Endothelial cell of umbilical vein (primary cell): ENCODE results near the gene ATXN1. TPM values are rescaled to one million over a fixed set of nuclear protein-coding genes. Genes with fewer than 3 reads are reported as not detected.

Source experiments
- BruUV-seq: library from RNA; stranded (reverse); fragments of 400-500 nt; replicated peaks from 2 replicates; lab custom pipeline; 2021; lab: Mats Ljungman, UMichigan
- CTCF ChIA-PET: fragments of 300-600, 350-600 bp; sonication (Branson Sonifier 250); formaldehyde crosslinking; loops from one replicate; lab custom pipeline; 2021; ENCODE audit warnings: antibody characterized with exemption, inconsistent platforms; lab: Charles Lee
- POLR2A ChIA-PET: fragments of 300-600, 350-600 bp; sonication (Branson Sonifier 250); formaldehyde crosslinking; loops from one replicate; lab custom pipeline; 2021; ENCODE audit warnings: antibody characterized with exemption, inconsistent platforms; lab: Charles Lee
- DNase-seq: peaks from one replicate; pipeline ENCODE4 v3.0.0-alpha.2; 2011; ENCODE audit warnings: low read depth, low spot score
- FAIRE-seq: peaks from 2 replicates; lab custom pipeline; 2011; peaks lifted over from hg19 to GRCh38; lab: Jason Lieb, UNC
- H2AFZ ChIP-seq: 2 replicates; pipeline ENCODE4 v1.6.0; 2012; ENCODE audit warnings: low read depth, low read length, control low read depth, inconsistent platforms
- H3K27ac ChIP-seq: 2 replicates; pipeline ENCODE4 v1.5.1; 2011; ENCODE audit warnings: low read depth, mild to moderate bottlenecking, control low read depth, low read length, moderate library complexity; ENCODE audit not compliant: insufficient read depth
- H3K27me3 ChIP-seq, 2 experiments: 2 replicates each; pipeline versions ENCODE4 v1.6.0 to v1.6.1; 2011; ENCODE audit warnings: low read length in 2 of 2, mixed read lengths in 1 of 2; ENCODE audit not compliant: control insufficient read depth in 2 of 2, insufficient read depth in 2 of 2
- H3K36me3 ChIP-seq, 2 experiments: 2 replicates in 1 of 2; 3 replicates in 1 of 2; pipeline ENCODE4 v1.5.1; 2011; ENCODE audit warnings: low read length in 2 of 2, mild to moderate bottlenecking in 1 of 2, moderate library complexity in 1 of 2; ENCODE audit not compliant: control insufficient read depth in 2 of 2, insufficient read depth in 2 of 2; ENCODE audit errors: extremely low read depth in 1 of 2
- H3K4me1 ChIP-seq: 3 replicates; pipeline ENCODE4 v1.5.1; 2011; ENCODE audit warnings: mild to moderate bottlenecking, low read length; ENCODE audit not compliant: control insufficient read depth, insufficient read depth; ENCODE audit errors: extremely low read depth
- H3K4me2 ChIP-seq: 2 replicates; pipeline ENCODE4 v1.6.1; 2011; ENCODE audit warnings: low read length, control low read depth, mixed read lengths; ENCODE audit not compliant: insufficient read depth
- H3K4me3 ChIP-seq, 3 experiments: fragments of 200-600 bp in 1 of 3; sonication (generic), shearing (Covaris generic) in 1 of 3; replicated peaks in 1 of 3; 2 replicates each; pipeline ENCODE4 v1.5.1; 2011 to 2016; ENCODE audit warnings: control low read depth in 3 of 3, low read length in 3 of 3, mild to moderate bottlenecking in 2 of 3, inconsistent platforms in 1 of 3, low read depth in 1 of 3, moderate library complexity in 1 of 3; ENCODE audit not compliant: insufficient read depth in 1 of 3
- H3K79me2 ChIP-seq: 2 replicates; pipeline ENCODE4 v1.6.0; 2012; ENCODE audit warnings: low read length, inconsistent platforms; ENCODE audit not compliant: control insufficient read depth, insufficient read depth
- H3K9ac ChIP-seq: replicated peaks from 2 replicates; pipeline ENCODE3; 2011; ENCODE audit warnings: low read length, control low read depth; ENCODE audit not compliant: insufficient read depth; ENCODE audit errors: extremely low read depth
- H3K9me1 ChIP-seq: replicated peaks from 3 replicates; pipeline ENCODE4 v1.6.0; 2011; ENCODE audit warnings: mild to moderate bottlenecking, low read length; ENCODE audit not compliant: control insufficient read depth, insufficient read depth; ENCODE audit errors: extremely low read depth
- H3K9me3 ChIP-seq: replicated peaks from 2 replicates; pipeline ENCODE4 v1.5.1; 2012; ENCODE audit warnings: low read length, inconsistent platforms; ENCODE audit not compliant: control insufficient read depth, insufficient read depth
- H4K20me1 ChIP-seq: replicated peaks from 2 replicates; pipeline ENCODE3; 2011; ENCODE audit warnings: mild to moderate bottlenecking, low read length; ENCODE audit not compliant: control insufficient read depth, insufficient read depth; ENCODE audit errors: extremely low read depth
- EZH2 ChIP-seq: IDR thresholded peaks from 2 replicates; pipeline ENCODE4 v1.6.1; 2012; ENCODE audit warnings: borderline replicate concordance, low read depth, mild to moderate bottlenecking, moderate library complexity, low read length, inconsistent platforms; ENCODE audit not compliant: severe bottlenecking
- FOS ChIP-seq: IDR thresholded peaks from 2 replicates; pipeline ENCODE4 v1.6.1; 2011; ENCODE audit warnings: mild to moderate bottlenecking, low read length, moderate library complexity, borderline replicate concordance; ENCODE audit not compliant: insufficient read depth
- GATA2 ChIP-seq: IDR thresholded peaks from 2 replicates; pipeline ENCODE4 v1.7.0; 2011; ENCODE audit warnings: low read depth, mild to moderate bottlenecking, moderate library complexity, mixed read lengths, low read length; ENCODE audit not compliant: insufficient read length, insufficient read depth
- JUN ChIP-seq: IDR thresholded peaks from 2 replicates; pipeline ENCODE4 v1.6.1; 2011; ENCODE audit warnings: borderline replicate concordance, low read depth; ENCODE audit not compliant: insufficient read length, insufficient read depth
- MYC ChIP-seq: IDR thresholded peaks from one replicate; pipeline ENCODE4 v1.6.1; 2011; ENCODE audit warnings: mild to moderate bottlenecking, low read depth, low read length
- POLR2A ChIP-seq: IDR thresholded peaks from 2 replicates; pipeline ENCODE4 v1.6.1; 2012; ENCODE audit warnings: low read depth, mild to moderate bottlenecking, control low read depth, low read length
- POLR2AphosphoS5 ChIP-seq: IDR thresholded peaks from 2 replicates; pipeline ENCODE4 v1.6.1; 2012; ENCODE audit warnings: low read depth, mild to moderate bottlenecking, control low read depth, low read length, moderate library complexity; ENCODE audit not compliant: insufficient read depth
- dilution Hi-C: fragments of 300-500 bp; cut with MboI; formaldehyde crosslinking; loops from one replicate; pipeline ENCODE4 v1.15.0; 2019; ENCODE audit warnings: low sequenced_read_pairs; ENCODE audit not compliant: extremely low pct_ligation_motif_present
- intact Hi-C: fragments of 100-400 bp; cut with micrococcal nuclease; formaldehyde crosslinking; loops from one replicate; pipeline ENCODE4 v1.10.0; 2022
- polyA plus RNA-seq, 4 experiments: library from polyadenylated mRNA; depleted of rRNA in 3 of 4; stranded (reverse) in 3 of 4; unstranded in 1 of 4; fragments of >200 nt; gene quantifications; 2 replicates each; pipeline versions ENCODE4 v1.2.1 to v1.2.3, GENCODE V29; 2011 to 2012; ENCODE audit warnings: missing spikeins in 1 of 4
- total RNA-seq: library from RNA; stranded (reverse); gene quantifications from 2 replicates; pipeline ENCODE4 v1.2.3, GENCODE V29; 2021
- TF ChIP-seq, protein P1 (sequence below), 2 donors: IDR thresholded peaks; 1 replicate in 1 of 2; 2 replicates in 1 of 2; pipeline ENCODE4 v1.5.1; 2011; ENCODE audit warnings: low read length in 2 of 2, mild to moderate bottlenecking in 2 of 2, moderate library complexity in 2 of 2, control low read depth in 1 of 2, inconsistent platforms in 1 of 2, low read depth in 1 of 2; ENCODE audit not compliant: insufficient read depth in 1 of 2; ENCODE audit errors: extremely low read depth in 1 of 2
- TF ChIP-seq, protein P2 (sequence below): IDR thresholded peaks from 2 replicates; pipeline ENCODE4 v1.6.1; 2011; ENCODE audit not compliant: insufficient read depth, insufficient read length

The ATXN1 gene
- total and polyA plus RNA-seq, 2 donors (not counting 3 experiments of a cell fraction or from before 2014, with no cell fraction given), result 16.4 to 33.0 TPM

DNA sequence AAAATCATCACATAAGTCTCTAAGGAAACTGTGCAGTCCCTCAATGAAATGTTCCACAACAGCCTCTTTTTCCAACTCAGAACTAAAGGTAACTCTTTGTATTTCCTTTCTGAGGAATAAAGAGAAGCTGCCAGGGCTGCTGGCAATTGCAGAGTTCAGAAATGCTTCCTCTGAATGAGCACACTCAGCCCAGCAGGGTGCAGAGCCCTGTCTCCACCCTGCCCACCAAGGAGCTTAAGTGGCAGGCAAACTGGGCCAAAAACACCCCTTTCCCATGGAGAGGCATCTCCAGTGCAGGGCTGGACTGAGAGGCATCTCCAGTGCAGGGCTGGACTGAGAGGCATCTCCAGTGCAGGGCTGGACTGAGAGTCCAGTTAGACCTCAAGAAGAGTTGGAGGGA lies 267.5 kb downstream of the ATXN1 start:
- no peak overlapping the region for H3K4me3 ChIP-seq
- H3K9me1 ChIP-seq, result no peaks in the 10 kb centered on the region
- FAIRE-seq, result no peak
- H3K27ac ChIP-seq, result no peak overlapping the region
- H3K27me3 ChIP-seq, result no peaks in the 10 kb centered on the region
- no peaks in the 10 kb centered on the region for H4K20me1 ChIP-seq
- no peak for DNase-seq
- TF ChIP-seq, protein P1, sequence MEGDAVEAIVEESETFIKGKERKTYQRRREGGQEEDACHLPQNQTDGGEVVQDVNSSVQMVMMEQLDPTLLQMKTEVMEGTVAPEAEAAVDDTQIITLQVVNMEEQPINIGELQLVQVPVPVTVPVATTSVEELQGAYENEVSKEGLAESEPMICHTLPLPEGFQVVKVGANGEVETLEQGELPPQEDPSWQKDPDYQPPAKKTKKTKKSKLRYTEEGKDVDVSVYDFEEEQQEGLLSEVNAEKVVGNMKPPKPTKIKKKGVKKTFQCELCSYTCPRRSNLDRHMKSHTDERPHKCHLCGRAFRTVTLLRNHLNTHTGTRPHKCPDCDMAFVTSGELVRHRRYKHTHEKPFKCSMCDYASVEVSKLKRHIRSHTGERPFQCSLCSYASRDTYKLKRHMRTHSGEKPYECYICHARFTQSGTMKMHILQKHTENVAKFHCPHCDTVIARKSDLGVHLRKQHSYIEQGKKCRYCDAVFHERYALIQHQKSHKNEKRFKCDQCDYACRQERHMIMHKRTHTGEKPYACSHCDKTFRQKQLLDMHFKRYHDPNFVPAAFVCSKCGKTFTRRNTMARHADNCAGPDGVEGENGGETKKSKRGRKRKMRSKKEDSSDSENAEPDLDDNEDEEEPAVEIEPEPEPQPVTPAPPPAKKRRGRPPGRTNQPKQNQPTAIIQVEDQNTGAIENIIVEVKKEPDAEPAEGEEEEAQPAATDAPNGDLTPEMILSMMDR (IDR thresholded peaks at IDR 0.05; ENCODE audit: extremely low read depth in 1 of 2, insufficient read depth in 1 of 2, low read depth in 1 of 2, low read length in 2 of 2), result no peak
- no peak for TF ChIP-seq POLR2A
- no peak for TF ChIP-seq MYC
- no peak for TF ChIP-seq JUN
- no peak for TF ChIP-seq GATA2
- TF ChIP-seq FOS, result no peak
- TF ChIP-seq, protein P2, sequence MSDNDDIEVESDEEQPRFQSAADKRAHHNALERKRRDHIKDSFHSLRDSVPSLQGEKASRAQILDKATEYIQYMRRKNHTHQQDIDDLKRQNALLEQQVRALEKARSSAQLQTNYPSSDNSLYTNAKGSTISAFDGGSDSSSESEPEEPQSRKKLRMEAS, result no peak
- TF ChIP-seq EZH2, result no peak
- no peak for TF ChIP-seq POLR2AphosphoS5
- POLR2A ChIA-PET, result no interaction called here
- CTCF ChIA-PET, result no interaction called here
- H3K79me2 ChIP-seq, result no peaks in the 10 kb centered on the region
- intact Hi-C loops, result no loop called here
- no peaks in the 10 kb centered on the region for H3K36me3 ChIP-seq
- H3K4me1 ChIP-seq, result no peaks in the 10 kb centered on the region
- H3K9ac ChIP-seq, result no peak overlapping the region
- H2AFZ ChIP-seq, result no peak overlapping the region
- H3K9me3 ChIP-seq, result no peaks in the 10 kb centered on the region
- dilution Hi-C loops, result no loop called here
- no TSS peak for BruUV-seq
- H3K4me2 ChIP-seq, result no peak overlapping the region
